ENCODE results near the gene LIMK1. TPM values are rescaled to one million over a fixed set of nuclear protein-coding genes. Genes with fewer than 3 reads are reported as not detected.
A peak's percentile ranks its signal among the peaks of the same experiment; 100 is the strongest.

Gene LIMK1
- total RNA-seq, 6 donors from 2014 or later = 15.9 to 51.9 (median 33.0) TPM

DNA sequence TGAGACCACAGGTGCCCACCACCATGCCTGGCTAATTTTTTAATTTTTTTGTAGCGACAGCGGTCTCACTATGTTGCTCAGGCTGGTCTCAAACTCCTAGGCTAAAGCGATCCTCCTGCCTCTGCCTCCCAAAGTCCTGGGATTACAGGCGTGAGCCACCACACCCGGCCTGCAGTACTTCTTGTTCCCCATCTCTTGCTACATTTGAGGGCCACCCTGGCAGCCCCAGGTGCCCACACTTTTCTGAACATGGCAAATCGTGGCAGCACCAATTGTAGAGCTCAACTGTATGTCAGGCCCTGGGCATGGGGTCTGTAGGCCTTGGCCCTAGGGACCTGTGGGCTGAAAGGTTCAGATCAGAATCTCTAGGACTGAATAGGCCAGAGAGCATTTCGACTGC lies 25.1 kb upstream of the LIMK1 start:
- Histone ChIP-seq H3K27me3 (no peaks in the 10 kb centered on the region), H3K4me3 (no peak overlapping the region), H3K27ac (peak overlapping the region in 1 of 4 donors; percentile 31), H3K36me3 (peaks cover 0 to 64% (median 7%) of the 10 kb centered on the region in 4 donors), H3K9me3 (no peaks in the 10 kb centered on the region), H3K4me1 (peaks cover 3 to 33% (median 18%) of the 10 kb centered on the region in 4 donors)
- 94 to 95% methylated on average over 7 of the region's 7 CpGs for WGBS, 2 donors
- TF ChIP-seq POLR2A (IDR thresholded peaks at IDR 0.05) = no peak
- TF ChIP-seq EP300 (IDR thresholded peaks at IDR 0.05) = no peak
- TF ChIP-seq POLR2AphosphoS5 (IDR thresholded peaks at IDR 0.05) = no peak
- TF ChIP-seq, protein P1, sequence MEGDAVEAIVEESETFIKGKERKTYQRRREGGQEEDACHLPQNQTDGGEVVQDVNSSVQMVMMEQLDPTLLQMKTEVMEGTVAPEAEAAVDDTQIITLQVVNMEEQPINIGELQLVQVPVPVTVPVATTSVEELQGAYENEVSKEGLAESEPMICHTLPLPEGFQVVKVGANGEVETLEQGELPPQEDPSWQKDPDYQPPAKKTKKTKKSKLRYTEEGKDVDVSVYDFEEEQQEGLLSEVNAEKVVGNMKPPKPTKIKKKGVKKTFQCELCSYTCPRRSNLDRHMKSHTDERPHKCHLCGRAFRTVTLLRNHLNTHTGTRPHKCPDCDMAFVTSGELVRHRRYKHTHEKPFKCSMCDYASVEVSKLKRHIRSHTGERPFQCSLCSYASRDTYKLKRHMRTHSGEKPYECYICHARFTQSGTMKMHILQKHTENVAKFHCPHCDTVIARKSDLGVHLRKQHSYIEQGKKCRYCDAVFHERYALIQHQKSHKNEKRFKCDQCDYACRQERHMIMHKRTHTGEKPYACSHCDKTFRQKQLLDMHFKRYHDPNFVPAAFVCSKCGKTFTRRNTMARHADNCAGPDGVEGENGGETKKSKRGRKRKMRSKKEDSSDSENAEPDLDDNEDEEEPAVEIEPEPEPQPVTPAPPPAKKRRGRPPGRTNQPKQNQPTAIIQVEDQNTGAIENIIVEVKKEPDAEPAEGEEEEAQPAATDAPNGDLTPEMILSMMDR (IDR thresholded peaks at IDR 0.05) = no peak
- DNase-seq = no peak
- ATAC-seq (ENCODE audit: low FRiP score in 2 of 2) = no peak

DNA sequence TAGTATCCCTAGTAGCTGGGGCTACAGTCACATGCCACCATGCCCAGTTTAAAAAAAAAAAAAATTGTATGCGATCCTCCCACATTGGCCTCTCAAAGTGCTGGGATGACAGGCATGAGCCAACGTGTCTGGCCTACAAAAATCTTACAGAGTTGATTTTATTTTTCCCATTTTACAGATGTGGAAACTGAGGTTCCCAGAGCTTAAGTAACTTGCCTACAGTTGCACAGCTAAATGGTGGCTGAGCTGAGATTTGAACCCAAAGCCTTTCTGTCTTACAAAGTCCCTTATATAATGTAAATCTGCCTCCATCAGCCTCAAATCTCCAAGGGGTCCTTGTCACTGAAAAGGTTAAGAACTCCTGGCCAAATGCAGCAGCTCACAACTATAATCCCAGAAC lies 24.6 kb upstream of the LIMK1 start:
- H3K4me3 ChIP-seq = no peak overlapping the region
- no peaks in the 10 kb centered on the region for H3K27me3 ChIP-seq
- H3K36me3 ChIP-seq = peaks cover 0 to 58% (median 7%) of the 10 kb centered on the region in 4 donors
- ATAC-seq (ENCODE audit: low FRiP score in 2 of 2) (no peak), DNase-seq (no peak)
- 76 to 85% methylated on average over 2 of the region's 2 CpGs for WGBS, 2 donors
- TF ChIP-seq, protein P1 (IDR thresholded peaks at IDR 0.05) = no peak
- TF ChIP-seq POLR2AphosphoS5 (IDR thresholded peaks at IDR 0.05) = no peak
- TF ChIP-seq POLR2A (IDR thresholded peaks at IDR 0.05) = no peak
- TF ChIP-seq EP300 (IDR thresholded peaks at IDR 0.05) = no peak
- H3K9me3 ChIP-seq = no peaks in the 10 kb centered on the region
- H3K4me1 ChIP-seq = peaks cover 3 to 33% (median 18%) of the 10 kb centered on the region in 4 donors
- peak overlapping the region in 1 of 4 donors; percentile 31 for H3K27ac ChIP-seq

DNA sequence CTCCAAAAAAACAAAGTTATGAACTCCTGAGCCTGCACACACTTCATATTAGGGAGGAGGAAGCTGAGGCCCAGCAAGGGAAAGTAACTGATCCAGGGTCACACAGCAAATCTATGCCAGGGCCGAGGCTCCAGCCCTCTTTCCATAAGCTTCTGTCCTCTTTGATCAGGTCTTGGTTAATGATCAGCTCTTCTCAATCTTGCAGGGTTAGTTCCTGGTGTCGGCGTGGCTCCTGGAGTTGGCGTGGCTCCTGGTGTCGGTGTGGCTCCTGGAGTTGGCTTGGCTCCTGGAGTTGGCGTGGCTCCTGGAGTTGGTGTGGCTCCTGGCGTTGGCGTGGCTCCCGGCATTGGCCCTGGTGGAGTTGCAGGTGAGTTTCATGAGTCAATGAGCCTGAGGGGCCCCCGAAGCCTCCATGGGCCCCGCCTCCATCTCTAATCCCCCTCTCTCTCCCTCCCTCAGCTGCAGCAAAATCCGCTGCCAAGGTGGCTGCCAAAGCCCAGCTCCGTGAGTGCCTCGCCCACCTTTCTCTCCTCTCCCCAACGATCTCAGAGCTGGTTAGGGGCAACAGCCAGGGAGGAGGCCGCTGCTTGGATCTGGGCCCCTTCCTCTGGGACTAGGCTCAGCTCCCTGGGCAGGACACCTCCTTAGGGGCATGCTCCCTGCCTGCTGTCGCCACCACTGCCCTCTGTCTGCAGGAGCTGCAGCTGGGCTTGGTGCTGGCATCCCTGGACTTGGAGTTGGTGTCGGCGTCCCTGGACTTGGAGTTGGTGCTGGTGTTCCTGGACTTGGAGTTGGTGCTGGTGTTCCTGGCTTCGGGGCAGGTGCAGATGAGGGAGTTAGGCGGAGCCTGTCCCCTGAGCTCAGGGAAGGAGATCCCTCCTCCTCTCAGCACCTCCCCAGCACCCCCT lies 23.7 kb upstream of the LIMK1 start:
- peaks cover 0 to 49% (median 7%) of the 10 kb centered on the region in 4 donors for H3K36me3 ChIP-seq

DNA sequence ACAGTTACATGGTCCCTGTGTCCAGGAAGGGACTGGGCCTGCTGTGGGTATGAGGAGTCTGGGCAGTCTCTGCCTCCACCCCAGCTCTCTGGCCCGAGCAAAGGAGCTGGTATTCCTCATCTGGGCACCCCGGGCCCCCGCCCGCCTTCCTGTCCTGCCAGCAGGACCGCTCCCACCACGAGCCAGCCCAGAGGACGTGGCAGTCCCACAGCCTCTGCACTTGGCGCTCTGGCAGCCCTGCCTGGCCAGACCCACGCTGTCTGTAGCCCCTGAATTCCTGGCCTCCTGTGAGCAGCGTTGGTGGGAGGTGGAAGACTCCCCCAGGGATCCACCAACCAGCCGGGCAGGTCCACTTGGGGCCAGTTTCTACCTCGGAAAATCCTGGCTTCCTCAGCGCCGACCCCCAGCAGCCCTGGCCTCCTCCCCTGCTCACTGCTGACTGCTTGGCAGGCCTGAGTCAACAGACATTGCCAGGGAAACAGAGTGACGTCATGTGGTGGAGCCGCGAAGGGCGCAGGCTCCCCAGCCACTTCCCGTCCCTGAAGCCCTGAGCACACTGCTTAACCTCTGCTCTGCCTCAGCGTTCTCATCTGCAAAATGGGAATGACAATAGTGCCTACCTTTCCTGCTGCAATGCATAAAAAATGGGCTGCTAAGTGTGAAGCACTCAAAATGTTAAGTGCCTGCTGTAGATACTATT lies 21.6 kb upstream of the LIMK1 start:
- TF ChIP-seq, protein P1 (IDR thresholded peaks at IDR 0.05) = peak in 1 of 6 experiments; percentile 9
- TF ChIP-seq POLR2AphosphoS5 (IDR thresholded peaks at IDR 0.05) (peak; percentile 69 to 84), POLR2A (IDR thresholded peaks at IDR 0.05) (peak in 3 of 4 donors; percentile 52 to 80 (median 62)), EP300 (IDR thresholded peaks at IDR 0.05) (peak in 1 of 4 donors; percentile 66)

More for the DNA sequence above, 23.7 kb upstream of the LIMK1 start:
- DNase-seq (peak; percentile 74 to 85), ATAC-seq (ENCODE audit: low FRiP score in 2 of 2) (peak in 1 of 2 donors; percentile 41)
- WGBS, 2 donors = 60 to 77% methylated on average over 15 to 19 of the region's 21 CpGs
- no peaks in the 10 kb centered on the region for H3K27me3 ChIP-seq
- peak overlapping the region; percentile 12 to 91 (median 78) for H3K27ac ChIP-seq
- H3K4me3 ChIP-seq = no peak overlapping the region
- TF ChIP-seq EP300 (IDR thresholded peaks at IDR 0.05) (no peak), POLR2AphosphoS5 (IDR thresholded peaks at IDR 0.05) (no peak), POLR2A (IDR thresholded peaks at IDR 0.05) (no peak)
- TF ChIP-seq, protein P1 (IDR thresholded peaks at IDR 0.05) = no peak
- peaks cover 3 to 33% (median 18%) of the 10 kb centered on the region in 4 donors for H3K4me1 ChIP-seq
- no peaks in the 10 kb centered on the region for H3K9me3 ChIP-seq

More for the DNA sequence above, 21.6 kb upstream of the LIMK1 start:
- ATAC-seq (ENCODE audit: low FRiP score in 2 of 2) (peak; percentile 90 to 93), DNase-seq (peak; percentile 89 to 91)
- Histone ChIP-seq H3K27me3 (no peaks in the 10 kb centered on the region), H3K4me1 (peaks cover 3 to 33% (median 18%) of the 10 kb centered on the region in 4 donors), H3K36me3 (peaks cover 0 to 34% (median 2%) of the 10 kb centered on the region in 4 donors), H3K4me3 (peak overlapping the region in 3 of 4 donors; percentile 27 to 42 (median 34)), H3K9me3 (no peaks in the 10 kb centered on the region), H3K27ac (peak overlapping the region; percentile 85 to 91 (median 90))
- 13 to 67% methylated on average over 1 to 20 of the region's 20 CpGs for WGBS, 2 donors
